ENCODE data around the gene CACNG3.

DNA sequence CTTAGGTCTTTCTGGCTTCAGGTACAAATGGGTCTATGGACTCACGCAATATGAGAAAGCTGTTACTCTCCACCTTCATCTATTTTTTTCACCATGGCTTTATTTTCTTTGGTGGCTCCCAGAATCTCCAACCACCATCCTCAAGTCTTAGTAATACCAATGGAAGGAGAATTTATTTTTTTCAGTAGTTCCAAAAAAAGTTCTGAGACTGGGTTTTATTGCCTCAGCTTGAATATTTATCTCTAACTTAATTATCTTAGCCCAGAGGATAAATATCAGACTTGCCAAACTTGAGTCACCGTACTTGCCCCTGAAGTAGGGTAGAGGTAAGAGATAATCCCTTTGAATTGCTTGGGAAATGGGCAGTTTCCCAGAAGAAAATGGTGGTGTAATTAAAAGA is 23.2 kb upstream of the CACNG3 start:
- no peak for TF ChIP-seq POLR2A (IDR thresholded peaks at IDR 0.05)
- TF ChIP-seq, protein P1, sequence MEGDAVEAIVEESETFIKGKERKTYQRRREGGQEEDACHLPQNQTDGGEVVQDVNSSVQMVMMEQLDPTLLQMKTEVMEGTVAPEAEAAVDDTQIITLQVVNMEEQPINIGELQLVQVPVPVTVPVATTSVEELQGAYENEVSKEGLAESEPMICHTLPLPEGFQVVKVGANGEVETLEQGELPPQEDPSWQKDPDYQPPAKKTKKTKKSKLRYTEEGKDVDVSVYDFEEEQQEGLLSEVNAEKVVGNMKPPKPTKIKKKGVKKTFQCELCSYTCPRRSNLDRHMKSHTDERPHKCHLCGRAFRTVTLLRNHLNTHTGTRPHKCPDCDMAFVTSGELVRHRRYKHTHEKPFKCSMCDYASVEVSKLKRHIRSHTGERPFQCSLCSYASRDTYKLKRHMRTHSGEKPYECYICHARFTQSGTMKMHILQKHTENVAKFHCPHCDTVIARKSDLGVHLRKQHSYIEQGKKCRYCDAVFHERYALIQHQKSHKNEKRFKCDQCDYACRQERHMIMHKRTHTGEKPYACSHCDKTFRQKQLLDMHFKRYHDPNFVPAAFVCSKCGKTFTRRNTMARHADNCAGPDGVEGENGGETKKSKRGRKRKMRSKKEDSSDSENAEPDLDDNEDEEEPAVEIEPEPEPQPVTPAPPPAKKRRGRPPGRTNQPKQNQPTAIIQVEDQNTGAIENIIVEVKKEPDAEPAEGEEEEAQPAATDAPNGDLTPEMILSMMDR (IDR thresholded peaks at IDR 0.05): no peak

Measured in transverse colon (tissue), 3 donors.